NT2/D1 (cell line): ENCODE results near the gene NAALADL2.
"Not testable (repeated sequence)": the region's sequence is repeated elsewhere in the genome, so short reads cannot be mapped to it uniquely, and the experiment has no call there.

Source experiments
- DNase-seq: peaks from one replicate; pipeline ENCODE4 v3.0.0-alpha.2; 2011; ENCODE audit warnings: low read depth, low spot score
- H3K27me3 ChIP-seq: 2 replicates; pipeline ENCODE4 v1.6.0; 2011; ENCODE audit warnings: mild to moderate bottlenecking; ENCODE audit not compliant: insufficient read length, insufficient read depth
- H3K36me3 ChIP-seq: 2 replicates; pipeline ENCODE4 v1.6.1; 2011; ENCODE audit warnings: mild to moderate bottlenecking, low read length, mixed read lengths; ENCODE audit not compliant: insufficient read depth, insufficient read length
- H3K4me1 ChIP-seq: 2 replicates; pipeline ENCODE4 v1.5.1; 2011; ENCODE audit not compliant: insufficient read depth, insufficient read length
- H3K4me3 ChIP-seq: 2 replicates; pipeline ENCODE4 v1.5.1; 2011; ENCODE audit warnings: low read depth; ENCODE audit not compliant: insufficient read length
- H3K9ac ChIP-seq: 2 replicates; pipeline ENCODE4 v1.6.0; 2011; ENCODE audit warnings: low read depth; ENCODE audit not compliant: insufficient read length
- H3K9me3 ChIP-seq: 2 replicates; pipeline ENCODE4 v1.5.1; 2011; ENCODE audit warnings: mild to moderate bottlenecking, low read length; ENCODE audit not compliant: insufficient read depth
- SUZ12 ChIP-seq: IDR thresholded peaks from 2 replicates; pipeline ENCODE4 v1.6.1; 2011; ENCODE audit not compliant: insufficient read length, insufficient read depth; ENCODE audit errors: extremely low read depth
- YY1 ChIP-seq: IDR thresholded peaks from 2 replicates; pipeline ENCODE4 v1.6.1; 2011; ENCODE audit not compliant: insufficient read length, insufficient read depth
- ZNF274 ChIP-seq: IDR thresholded peaks from 2 replicates; pipeline ENCODE4 v1.6.1; 2011; ENCODE audit warnings: mild to moderate bottlenecking, low read depth, low read length

The NAALADL2 gene

DNA sequence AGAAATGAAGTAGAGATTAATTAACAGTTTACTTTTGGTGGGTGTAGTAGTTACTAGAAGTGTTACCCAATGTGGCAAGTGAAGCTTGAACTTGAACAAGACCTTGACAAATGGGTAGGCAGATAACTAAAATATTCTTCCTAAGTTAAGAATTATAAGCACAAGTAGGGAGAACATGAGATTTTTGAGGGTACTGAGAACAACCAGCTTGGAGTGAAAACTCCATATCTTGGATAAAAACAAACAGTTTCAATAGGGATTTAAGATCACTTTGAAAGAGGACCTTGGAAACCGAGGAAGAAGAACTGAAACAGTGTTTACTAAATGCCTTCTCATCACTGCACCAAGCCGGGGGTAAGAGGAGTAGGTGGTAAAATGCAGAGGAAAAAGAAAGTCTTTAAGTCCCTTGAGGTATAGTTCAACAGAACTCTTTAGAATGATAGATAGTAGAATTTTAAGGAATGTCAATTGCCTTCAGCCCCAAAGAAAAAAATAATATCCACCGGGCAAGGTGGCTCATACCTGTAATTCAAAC, 496.7 kb downstream of the NAALADL2 start:
- no peak for DNase-seq

DNA sequence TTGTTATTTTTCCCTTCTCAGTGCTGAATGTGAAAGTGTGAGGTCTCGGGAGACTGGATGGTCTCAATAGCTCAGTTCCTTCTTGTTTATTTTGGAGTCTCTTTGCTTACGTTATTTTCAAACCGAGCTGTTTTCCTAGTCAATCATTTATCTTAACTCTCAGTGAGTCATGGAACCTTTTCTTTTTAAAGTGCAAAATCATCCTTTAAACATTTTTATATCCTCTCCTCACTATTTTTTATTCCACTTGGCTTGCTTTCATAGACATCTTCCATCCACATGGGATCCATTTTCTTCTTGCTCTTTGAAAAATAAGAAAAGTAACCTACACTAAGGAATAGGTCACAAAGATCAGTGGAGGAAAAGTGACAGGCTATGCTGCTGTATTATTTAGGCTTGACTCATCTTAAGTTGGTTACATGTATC, 497.8 kb downstream of the NAALADL2 start:
- Histone ChIP-seq H3K9ac (no peak overlapping the region), H3K27me3 (no peaks in the 10 kb centered on the region), H3K4me1 (no peaks in the 10 kb centered on the region), H3K9me3 (no peaks in the 10 kb centered on the region), H3K4me3 (no peak overlapping the region), H3K36me3 (no peaks in the 10 kb centered on the region)
- TF ChIP-seq YY1, result no peak
- no peak for TF ChIP-seq ZNF274
- no peak for TF ChIP-seq SUZ12
- no peak for DNase-seq

More for the DNA sequence above, 496.7 kb downstream of the NAALADL2 start:
- TF ChIP-seq ZNF274, result no peak
- no peak for TF ChIP-seq YY1
- no peak for TF ChIP-seq SUZ12
- Histone ChIP-seq H3K36me3 (no peaks in the 10 kb centered on the region), H3K4me1 (no peaks in the 10 kb centered on the region), H3K9me3 (no peaks in the 10 kb centered on the region), H3K27me3 (no peaks in the 10 kb centered on the region), H3K9ac (no peak overlapping the region), H3K4me3 (no peak overlapping the region)

DNA sequence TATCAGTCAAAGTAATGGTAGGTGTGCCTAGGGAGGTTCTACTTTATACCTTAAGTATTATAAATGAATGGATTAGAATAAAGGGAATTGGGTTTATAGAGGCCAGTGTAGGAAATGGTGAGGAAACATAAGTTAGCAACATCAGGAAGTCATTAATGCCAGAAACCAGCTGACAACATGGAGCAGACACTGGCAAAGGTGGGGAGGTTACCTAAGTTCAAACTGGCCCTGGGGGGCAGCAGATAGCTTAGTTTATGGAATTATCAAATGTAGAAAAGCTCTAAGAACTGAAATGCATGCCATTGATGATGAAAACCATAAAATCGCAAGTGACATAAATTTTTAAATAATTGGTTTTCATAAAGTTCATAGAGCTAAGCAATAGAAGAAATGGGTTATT, 498.6 kb downstream of the NAALADL2 start:
- H3K36me3 ChIP-seq, result no peaks in the 10 kb centered on the region
- H3K9me3 ChIP-seq, result no peaks in the 10 kb centered on the region
- no peak overlapping the region for H3K9ac ChIP-seq
- no peaks in the 10 kb centered on the region for H3K4me1 ChIP-seq
- DNase-seq, result no peak
- no peak for TF ChIP-seq SUZ12
- TF ChIP-seq YY1, result no peak
- TF ChIP-seq ZNF274, result no peak
- H3K4me3 ChIP-seq, result no peak overlapping the region
- no peaks in the 10 kb centered on the region for H3K27me3 ChIP-seq

DNA sequence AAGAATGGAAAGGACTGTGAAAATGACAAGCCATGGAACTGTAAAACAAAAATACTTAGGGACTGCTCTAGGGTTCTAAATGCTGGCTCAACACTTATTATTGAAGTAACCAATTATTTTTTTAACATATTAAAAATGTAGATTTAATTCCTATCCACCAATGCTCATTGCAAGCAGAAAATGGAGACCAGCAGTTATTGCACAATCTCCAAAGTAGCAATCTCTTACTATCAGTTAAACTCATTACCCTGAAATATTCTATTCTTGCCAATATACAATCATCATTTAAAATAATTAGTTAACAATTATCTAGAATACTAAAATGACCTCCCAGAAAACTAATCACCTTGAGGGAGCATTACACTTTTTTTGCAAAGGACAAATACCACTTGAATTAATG, 499.8 kb downstream of the NAALADL2 start:
- no peak overlapping the region for H3K9ac ChIP-seq
- no peak overlapping the region for H3K4me3 ChIP-seq
- TF ChIP-seq SUZ12, result no peak
- no peak for TF ChIP-seq ZNF274
- H3K9me3 ChIP-seq, result no peaks in the 10 kb centered on the region
- no peaks in the 10 kb centered on the region for H3K27me3 ChIP-seq
- no peaks in the 10 kb centered on the region for H3K4me1 ChIP-seq
- H3K36me3 ChIP-seq, result no peaks in the 10 kb centered on the region
- no peak for DNase-seq

DNA sequence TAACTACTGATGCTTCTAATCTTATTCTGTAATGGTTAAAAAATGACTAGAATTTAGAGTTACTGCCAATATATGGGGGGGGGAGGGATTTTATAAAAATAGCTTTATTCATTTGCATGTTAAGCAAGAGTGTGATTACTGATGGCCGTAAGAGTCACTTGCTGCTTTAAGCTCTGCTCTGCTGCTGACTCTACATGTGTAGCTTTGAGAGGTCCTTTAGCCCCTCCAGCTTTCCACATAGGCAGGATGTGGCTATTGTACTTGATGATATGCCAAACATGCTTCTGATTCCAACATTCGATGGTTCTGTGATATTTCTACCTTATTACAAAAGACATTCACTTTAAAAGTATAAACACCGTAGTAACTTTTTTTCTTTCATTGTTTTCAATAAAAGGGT, 511.3 kb downstream of the NAALADL2 start:
- not testable (repeated sequence) for DNase-seq, H3K4me3 ChIP-seq, H3K36me3 ChIP-seq, H3K9me3 ChIP-seq, H3K4me1 ChIP-seq, H3K27me3 ChIP-seq, H3K9ac ChIP-seq

DNA sequence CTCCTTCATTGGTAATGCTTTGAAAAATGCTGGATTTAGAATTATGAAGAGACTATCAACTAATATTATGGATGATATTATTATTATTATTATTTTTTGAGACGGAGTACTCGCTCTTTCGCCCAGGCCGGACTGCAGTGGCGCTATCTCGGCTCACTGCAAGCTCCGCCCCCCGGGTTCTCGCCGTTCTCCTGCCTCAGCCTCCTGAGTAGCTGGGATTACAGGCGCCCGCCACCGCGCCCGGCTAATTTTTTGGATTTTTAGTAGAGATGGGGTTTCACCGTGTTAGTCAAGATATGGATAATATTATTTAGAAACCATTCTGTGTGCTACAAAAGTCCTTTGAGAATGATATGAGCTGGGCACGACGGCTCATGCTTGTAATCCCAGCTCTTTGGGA, 512.1 kb downstream of the NAALADL2 start:
- not testable (repeated sequence) for H3K36me3 ChIP-seq, H3K9ac ChIP-seq, H3K4me3 ChIP-seq, DNase-seq, H3K27me3 ChIP-seq, H3K9me3 ChIP-seq, H3K4me1 ChIP-seq

DNA sequence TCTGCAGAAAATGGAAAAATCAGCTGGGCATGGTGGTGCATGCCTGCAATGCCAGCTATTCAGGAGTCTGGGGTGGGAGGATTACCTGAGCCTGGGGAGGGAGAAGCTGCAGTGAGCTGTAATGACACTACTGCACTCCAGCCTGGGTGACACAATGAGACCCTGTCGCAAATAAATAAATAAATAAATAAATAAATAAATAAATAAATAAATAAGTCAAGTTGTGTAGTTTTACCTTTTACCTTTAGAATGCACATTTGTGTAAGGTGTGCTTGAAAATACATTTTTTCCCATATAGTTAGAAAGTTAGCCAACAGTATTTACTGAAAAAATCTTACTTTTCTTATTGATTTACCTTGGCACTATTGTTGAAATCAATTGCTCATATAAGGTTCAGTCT, 515.6 kb downstream of the NAALADL2 start:
- TF ChIP-seq ZNF274 (no peak), SUZ12 (no peak), YY1 (no peak)
- no peaks in the 10 kb centered on the region for H3K9me3 ChIP-seq
- no peak for DNase-seq

DNA sequence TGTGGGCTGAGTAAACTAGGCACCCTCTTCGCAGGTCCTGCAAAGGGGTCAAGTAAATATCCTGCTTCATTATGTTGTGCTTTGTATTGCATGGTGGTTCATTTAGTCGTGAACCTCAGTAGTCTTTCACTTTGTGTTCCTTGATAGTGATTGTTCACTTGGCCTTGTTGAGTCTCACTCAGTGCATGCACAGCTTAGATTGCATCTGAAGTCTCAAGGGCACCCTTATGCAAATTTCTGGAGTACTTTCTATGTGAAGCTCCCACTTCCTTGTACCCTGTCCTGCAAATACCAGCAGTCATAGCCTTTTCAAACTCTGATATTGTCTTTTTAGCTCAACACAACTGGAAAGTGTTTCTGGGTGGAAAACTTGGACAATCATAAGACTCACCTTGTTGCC, 519.2 kb downstream of the NAALADL2 start:
- TF ChIP-seq ZNF274 (no peak), SUZ12 (no peak), YY1 (no peak)
- Histone ChIP-seq H3K4me3 (no peak overlapping the region), H3K9ac (no peak overlapping the region), H3K27me3 (no peaks in the 10 kb centered on the region), H3K9me3 (no peaks in the 10 kb centered on the region), H3K4me1 (no peaks in the 10 kb centered on the region), H3K36me3 (no peaks in the 10 kb centered on the region)
- DNase-seq, result no peak

More for the DNA sequence above, 515.6 kb downstream of the NAALADL2 start:
- Histone ChIP-seq H3K27me3 (no peaks in the 10 kb centered on the region), H3K36me3 (no peaks in the 10 kb centered on the region), H3K4me1 (no peaks in the 10 kb centered on the region), H3K4me3 (no peak overlapping the region), H3K9ac (no peak overlapping the region)

DNA sequence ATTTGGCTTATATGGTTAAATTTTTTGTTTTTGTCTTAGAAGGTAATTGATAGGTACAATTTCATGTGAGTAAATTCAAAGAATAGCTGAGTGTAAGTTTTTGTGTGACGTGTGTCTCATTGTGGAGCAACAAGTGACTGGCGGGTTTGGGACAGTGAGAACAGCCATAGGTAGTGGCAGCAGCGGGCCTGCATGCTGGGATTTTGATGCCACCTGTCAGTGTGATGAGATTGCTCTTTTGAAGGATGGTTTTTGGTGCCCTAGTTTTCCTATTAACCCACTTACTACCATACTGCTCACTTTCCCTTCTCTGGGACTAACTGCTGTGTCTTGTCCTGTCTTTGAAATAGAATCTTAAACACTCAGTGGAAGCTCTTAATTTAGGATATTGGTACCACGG, 522.6 kb downstream of the NAALADL2 start:
- no peak for DNase-seq
- TF ChIP-seq YY1 (no peak), ZNF274 (no peak), SUZ12 (no peak)
- Histone ChIP-seq H3K9ac (no peak overlapping the region), H3K27me3 (no peaks in the 10 kb centered on the region), H3K9me3 (no peaks in the 10 kb centered on the region), H3K4me3 (no peak overlapping the region), H3K4me1 (no peaks in the 10 kb centered on the region), H3K36me3 (no peaks in the 10 kb centered on the region)
